Measurements from ENCODE around the gene CCL17.
"Not testable (repeated sequence)": the region's sequence is repeated elsewhere in the genome, so short reads cannot be mapped to it uniquely, and the experiment has no call there.

Gene CCL17

DNA sequence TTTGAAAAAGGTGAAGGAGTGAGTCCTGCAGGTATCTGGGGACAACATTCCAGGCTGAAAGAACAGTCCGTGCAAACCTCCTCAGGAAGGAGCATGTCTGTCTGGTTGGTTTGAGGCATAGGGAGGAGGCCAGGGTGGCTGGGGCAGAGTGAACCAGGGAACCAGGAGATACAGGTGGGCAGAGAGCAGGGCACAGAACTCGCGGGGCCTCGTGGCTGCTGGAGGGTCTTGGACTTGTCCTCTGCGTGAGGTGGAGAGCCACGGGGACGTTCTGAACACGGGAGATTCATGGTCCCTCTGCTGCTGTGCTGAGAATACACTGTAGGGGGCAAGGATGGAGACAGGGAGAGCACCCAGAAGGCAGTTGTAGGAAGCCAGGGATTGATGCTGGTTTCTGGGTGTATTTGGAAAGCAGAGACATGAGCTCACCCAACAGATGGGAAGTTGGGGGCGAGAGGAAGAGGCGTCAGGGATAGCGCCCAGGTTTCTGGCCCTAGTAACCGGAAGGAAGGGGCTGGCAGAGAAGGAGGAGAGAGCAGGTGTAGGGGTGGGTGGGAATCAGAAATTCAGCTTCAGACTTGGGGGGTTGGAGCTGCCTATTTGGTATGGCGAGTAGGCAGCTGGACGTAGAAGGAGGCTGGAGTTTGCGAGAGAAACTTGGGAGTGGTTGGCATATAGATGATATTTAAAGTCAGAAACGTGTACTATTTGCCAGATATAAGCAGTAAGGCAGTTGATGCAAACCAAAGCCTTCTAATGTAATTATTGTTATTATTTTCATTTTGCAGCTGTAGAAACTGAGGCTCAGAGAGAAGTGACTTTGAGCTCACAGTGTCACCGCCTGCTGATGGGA is at the start of gene CCL17:
TSS of gene CCL17 (plus strand) at position 803 of the 853 bp plus-strand sequence. CDS start 9,166 bp downstream, outside the sequence.
- no peak for DNase-seq (ENCODE audit: low spot score)

DNA sequence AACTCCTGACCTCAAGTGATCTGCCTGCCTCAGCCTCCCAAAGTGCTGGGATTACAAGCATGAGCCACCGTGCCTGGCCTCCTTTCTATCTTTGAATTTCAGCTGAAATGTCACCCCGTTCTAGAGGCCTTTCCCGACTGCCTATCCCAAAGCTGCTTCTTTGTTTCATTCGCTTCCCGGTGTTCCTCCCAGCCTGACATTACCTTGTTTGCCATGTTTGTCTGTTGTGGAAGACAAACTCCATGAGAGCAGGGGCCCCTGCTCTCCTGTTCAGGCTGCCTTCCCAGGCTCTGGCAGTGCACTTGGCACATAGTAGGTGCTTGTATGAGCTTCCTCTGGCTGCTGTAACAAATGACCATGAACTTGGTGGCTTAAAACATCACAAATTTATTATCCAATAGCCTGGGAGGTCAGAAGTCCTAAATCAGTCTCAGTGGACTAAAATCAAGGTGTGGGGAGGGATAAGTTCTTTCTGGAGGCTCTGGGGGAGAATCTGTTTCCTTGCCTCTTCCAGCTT is 48.6 kb upstream of the CCL17 start:
- no peak for DNase-seq (ENCODE audit: low spot score)

DNA sequence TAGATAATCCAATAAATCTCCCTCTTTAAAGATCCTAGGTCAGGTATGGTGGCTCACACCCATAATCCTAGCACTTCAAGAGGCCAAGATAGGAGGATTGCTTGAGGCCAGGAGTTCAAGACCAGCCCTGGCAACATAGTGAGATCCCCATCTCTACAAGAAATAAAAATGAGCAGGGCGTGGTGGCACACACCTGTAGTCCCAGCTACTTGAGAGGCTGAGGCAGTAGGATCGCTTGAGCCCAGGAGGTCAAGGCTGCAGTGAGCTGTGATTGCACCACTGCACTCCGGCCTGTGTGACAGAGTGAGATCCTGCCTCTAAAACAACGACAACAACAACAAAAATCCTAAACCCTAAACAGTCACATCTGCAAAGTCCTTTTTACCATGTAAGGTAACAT is 48.0 kb upstream of the CCL17 start:
- DNase-seq (ENCODE audit: low spot score): no peak

DNA sequence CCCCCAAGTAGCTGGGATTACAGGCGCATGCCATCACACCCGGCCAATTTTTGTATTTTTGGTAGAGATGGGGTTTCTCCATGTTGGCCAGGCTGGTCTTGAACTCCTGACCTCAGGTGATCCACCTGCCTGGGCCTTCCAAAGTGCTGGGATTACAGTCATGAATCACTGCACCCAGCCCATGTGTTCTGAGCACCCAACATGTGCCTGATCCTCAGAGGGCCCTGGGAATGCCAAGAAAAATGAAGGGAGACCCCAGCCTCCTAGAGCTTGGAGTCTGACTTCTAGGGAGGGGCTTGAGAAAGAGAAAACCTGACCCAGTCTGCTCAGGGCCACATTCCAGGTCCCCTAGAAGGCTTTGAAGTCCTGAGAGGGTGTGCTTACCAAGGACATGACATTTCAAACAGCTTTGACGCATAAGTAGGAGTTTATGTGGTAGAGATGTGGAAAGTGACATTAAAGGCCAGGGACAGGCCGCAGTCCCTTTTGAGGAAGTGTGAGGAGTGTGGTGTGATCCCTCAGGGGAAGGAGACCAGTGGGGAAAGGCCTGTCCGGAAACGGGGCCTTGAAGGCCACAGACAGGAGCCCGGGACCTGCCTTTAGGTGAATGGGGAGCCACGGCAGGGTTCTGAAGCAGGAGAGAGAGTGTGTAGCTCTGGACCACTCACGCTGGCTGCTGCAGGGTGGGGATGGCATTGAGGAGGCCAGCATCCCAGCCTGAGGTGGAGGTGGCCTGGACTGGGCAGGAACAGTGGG is 47.1 kb upstream of the CCL17 start:
- DNase-seq (ENCODE audit: low spot score): no peak

DNA sequence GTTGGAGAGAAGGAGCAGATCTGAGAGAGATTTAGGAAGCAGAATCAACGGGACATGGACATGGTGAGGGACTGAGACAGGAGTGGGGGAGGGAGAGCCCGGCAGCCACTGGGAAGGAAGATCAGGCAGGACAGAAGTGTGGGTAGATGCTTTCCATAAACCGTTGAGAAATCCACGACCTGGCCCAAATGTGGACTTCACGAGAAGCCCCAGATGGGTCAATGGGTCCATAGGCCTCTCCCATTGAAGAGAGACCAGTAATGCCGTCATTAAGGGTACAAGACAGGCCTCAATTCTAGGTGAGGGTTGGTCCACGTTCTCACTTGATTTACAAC is 46.5 kb upstream of the CCL17 start:
- no peak for DNase-seq (ENCODE audit: low spot score)

DNA sequence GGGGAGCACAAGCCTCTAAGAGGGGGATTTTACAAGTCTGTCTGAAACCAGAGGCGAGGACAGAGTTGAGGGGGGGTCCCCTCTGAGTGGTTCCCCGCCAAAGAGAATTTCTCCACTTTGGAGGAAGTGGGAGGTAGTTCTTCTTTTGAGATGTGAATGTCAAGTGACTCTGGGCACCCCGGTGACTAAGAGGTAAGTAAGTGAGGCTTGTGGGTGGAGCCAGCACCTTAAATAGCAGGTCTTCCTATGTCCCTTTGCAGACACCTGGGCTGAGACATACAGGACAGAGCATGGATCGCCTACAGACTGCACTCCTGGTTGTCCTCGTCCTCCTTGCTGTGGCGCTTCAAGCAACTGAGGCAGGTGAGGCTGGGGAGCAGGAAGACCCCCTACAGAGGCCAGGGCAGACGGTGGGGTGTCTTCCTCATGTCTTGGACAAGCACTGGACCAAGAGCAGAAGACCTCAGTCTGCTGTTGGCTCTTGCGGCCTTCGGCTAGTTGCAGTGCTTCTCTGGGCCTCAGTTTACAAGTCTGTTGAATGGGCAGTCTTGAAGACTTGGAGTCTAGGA is 46.0 kb upstream of the CCL17 start, which contains the start of gene CCL22:
TSS of gene CCL22 (plus strand) at position 257 of the 569 bp plus-strand sequence. CDS start at position 291, 34 bp downstream.
- no peak for DNase-seq (ENCODE audit: low spot score)

DNA sequence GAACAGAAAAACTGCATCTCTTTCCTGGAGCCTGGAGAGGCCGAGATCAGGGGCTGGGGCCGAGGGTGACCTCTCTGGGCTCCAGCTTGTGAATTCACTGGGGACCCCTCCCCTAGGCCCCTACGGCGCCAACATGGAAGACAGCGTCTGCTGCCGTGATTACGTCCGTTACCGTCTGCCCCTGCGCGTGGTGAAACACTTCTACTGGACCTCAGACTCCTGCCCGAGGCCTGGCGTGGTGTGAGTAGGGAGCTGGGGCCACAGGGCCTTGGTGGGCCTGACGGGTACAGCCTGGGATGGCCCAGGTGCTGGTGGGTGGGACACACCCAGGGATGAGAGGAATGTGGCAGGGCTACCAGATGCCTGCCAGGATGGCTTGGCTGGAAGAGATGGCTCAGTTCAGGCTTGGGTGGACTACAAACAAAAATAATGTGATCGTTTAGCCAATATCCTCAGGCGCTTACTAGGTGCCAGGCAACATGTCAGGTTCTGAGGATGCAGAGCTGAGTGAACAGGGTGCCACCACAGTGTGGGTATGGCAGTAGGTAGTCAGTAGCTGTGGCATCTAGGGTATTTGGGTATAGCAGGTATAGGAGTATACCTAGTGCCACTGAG is 44.1 kb upstream of the CCL17 start:
- DNase-seq (ENCODE audit: low spot score): no peak

DNA sequence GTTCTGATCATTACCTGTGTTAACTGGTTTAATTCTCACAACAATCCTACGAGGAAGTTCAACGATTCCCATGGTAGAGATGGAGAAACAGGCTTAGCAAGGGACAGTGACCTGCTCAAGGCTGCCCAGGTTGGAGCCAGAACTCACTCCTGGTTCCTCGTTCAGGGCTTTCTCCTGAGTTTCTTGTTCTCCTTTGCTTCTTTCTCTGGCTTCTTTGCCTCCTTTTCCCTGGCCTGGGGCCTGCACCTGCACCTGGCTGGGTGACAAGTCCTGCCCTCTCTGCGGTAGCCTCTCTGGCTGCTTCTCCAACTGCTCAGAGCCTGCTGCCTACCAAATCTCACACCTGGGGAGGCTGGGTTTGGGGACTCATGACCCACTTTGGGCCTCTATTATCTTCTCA is 43.2 kb upstream of the CCL17 start:
- no peak for DNase-seq (ENCODE audit: low spot score)

DNA sequence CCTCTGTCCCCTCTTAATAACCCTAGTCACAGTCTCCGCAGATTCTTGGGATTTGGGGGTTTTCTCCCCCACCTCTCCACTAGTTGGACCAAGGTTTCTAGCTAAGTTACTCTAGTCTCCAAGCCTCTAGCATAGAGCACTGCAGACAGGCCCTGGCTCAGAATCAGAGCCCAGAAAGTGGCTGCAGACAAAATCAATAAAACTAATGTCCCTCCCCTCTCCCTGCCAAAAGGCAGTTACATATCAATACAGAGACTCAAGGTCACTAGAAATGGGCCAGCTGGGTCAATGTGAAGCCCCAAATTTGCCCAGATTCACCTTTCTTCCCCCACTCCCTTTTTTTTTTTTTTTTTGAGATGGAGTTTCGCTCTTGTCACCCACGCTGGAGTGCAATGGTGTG is 40.4 kb upstream of the CCL17 start:
- no peak for DNase-seq (ENCODE audit: low spot score)

DNA sequence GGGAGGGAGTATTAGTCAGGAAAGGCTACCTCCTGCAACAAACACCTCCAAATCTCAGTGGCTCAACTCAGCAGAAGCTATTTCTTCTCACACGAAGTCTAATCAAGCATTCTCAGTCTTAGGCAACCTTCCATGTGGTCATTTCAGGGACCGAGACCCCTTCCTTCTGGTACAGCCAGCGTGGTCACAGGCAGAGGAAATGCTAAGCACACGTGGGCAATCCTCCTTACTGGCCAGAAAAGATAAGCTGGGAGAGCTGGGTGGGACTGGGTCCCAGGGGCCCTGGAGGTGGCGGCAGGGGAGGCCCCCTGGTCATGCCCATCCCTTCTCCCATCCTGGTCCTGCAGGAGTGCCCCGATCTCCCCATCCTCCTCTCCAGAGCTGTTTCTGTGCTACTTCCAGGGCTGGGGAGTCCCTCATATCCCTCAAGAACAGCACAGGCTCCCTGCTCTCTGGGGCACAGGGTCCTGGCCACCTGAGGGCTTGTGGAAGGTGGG is 38.0 kb upstream of the CCL17 start:
- no peak for DNase-seq (ENCODE audit: low spot score)

DNA sequence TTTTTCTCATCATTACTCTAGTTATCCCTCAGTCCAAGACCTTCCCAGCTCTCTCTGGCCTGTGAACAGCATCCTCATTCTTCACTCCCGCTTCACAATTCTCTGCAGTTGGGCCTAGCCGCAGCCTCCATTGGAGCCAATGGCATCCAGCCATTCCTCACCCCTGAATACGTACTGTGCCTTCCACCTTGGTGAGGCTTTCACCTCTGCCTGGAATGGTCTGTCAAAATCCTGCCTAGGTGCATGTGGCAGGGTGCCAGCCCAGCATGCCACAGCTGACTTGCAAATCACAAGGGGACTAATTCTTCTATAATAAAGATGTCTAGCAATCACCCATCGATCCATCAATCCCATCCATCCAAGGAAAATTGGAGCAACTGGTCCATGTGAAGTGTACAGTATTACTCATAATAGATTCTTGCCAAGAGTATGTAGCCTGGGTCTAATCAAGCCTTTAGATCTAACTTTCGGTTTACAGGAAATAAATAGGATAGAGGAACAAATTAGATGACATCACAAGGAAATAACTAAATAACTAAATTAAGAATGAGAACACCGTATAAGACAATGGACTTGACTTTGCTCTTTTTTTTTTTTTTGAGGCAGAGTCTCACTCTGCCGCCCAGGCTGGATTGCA is 37.3 kb upstream of the CCL17 start:
- DNase-seq (ENCODE audit: low spot score): no peak

DNA sequence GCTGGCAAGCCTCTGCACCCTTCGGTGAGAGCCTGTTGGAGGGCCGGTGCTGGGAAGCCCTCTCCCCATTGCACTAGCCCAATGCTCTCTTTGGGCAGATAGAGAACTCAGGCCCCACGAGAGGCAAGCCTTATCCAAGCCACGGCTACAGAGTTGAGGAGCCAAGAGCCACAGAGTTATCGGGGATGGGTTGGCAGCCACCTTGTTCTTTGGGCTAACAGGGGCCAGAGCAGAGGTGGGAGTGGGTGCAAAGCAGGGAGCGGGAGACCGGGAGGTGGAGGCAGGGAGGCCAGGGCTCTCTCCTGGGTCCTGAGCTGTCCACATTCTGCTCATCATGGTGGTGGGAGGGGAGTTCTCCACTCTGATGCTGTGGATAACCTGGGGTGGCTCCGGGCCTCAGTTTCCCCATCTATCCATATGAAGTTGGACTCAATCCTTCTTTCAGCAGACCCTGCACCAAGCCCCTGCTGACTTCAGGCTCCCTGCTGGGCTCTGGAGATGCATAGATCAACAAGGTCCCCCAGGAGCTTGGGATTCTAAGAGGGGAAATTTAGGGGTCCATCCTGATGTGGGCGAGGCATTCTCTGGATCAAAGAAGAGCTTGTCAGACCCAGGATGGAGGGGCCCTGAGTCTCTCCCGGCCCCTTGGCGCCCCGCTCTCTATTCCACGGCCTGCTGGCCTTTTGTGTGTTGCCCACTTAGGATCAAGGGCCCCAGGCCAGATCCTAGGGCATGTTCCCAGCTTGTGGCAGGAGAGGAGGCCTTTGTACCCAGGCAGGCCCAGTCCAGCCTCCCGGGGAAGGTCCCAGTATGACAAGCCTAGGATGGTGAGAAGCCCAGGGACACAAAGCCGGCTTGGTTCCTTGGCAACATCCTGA is 32.8 kb upstream of the CCL17 start:
- no peak for DNase-seq (ENCODE audit: low spot score)

DNA sequence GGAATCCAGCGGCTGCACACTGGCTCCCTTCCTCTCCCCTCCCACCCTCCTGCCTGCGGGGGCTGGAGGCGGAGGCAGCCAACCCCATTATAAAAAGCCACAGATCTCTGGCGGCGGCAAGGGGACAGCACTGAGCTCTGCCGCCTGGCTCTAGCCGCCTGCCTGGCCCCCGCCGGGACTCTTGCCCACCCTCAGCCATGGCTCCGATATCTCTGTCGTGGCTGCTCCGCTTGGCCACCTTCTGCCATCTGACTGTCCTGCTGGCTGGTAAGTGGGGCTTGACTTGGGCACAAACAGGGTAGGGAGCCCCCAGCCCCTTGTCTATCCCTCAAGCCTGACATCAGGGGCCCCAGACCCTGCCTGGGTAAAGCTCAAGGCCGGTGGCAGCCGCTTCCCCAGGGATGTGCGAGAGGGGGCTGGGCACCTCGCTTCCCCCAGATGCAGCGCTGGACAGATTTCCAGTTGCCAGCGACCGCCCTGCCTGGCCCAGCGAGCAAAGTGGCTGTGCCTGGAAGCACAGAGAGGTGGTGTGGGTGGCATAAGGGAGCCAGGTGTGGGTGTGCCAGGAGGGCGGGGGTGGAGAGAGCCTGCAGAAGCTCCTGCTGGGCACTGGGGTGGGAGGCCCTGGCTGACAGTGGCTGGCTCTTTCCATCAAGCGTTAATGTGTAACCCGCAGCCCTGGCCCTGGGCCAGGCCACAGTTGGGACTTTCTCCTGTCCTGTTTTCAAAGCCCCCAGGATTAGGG is 32.0 kb upstream of the CCL17 start, which contains the start of gene CX3CL1:
TSS of gene CX3CL1 (plus strand) at position 119 of the 745 bp plus-strand sequence. CDS start at position 198, 79 bp downstream.
- DNase-seq (ENCODE audit: low spot score): no peak

DNA sequence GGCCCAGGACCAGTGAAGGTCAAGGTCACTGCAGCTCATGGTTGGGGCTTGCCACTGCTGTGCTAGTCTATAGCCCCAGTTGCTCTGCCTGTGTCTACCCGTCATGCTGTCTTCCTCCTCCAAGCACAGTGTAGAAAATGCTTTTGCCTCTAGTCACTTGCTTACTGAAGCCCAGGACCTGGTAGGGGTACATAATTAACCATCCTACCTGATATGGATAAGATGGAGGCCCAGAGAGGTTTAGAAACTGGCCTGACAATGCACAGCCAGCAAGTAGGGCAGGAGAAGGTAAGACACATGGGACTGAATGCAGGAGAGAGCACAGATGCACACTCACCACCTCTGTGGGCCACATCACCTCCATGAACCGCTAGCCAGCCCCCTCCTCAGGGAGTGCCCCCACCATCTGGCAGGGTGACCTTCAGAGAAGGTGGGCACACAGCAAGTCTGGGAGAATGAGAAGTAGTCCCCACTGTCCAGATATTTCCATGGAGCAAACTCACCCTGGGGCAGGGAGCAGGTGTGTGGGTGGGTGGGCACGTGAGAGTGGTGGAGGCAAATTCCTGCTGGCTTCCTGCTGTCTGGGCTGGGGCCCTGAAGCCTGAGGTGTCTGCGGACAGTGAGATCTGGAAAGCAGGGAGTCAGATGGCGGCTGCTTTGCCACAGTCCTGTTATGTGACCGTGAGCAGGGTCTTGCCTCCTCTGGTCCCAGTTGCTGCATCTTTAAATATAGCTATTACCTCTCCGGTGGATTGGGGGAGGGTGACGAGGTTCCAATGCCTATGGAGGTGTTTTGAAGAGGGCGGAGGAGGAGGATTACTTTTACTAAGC is 31.2 kb upstream of the CCL17 start:
- no peak for DNase-seq (ENCODE audit: low spot score)

DNA sequence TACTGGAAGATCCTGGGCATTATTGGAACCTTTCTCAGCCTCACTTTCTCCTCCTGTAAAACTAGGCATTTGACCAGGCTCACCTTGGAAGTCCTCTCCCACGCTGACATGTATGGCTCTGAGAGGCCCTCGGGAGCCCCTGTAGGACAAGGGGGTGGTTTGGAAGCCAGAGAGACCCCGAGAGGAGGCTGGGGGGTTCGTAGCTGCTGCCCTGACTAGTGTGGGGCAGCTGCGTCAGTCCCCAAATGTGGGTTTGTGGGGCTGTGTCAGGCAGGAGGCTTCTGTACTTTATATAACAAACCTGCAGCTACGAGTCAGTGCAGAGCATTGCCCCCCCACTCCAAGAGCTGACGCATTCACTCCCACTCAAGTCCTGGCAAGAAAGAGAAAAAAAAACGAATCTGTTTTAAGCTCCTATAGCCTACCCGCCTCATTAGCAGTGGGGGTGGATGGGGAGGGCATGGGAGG is 30.5 kb upstream of the CCL17 start:
- DNase-seq (ENCODE audit: low spot score): no peak

DNA sequence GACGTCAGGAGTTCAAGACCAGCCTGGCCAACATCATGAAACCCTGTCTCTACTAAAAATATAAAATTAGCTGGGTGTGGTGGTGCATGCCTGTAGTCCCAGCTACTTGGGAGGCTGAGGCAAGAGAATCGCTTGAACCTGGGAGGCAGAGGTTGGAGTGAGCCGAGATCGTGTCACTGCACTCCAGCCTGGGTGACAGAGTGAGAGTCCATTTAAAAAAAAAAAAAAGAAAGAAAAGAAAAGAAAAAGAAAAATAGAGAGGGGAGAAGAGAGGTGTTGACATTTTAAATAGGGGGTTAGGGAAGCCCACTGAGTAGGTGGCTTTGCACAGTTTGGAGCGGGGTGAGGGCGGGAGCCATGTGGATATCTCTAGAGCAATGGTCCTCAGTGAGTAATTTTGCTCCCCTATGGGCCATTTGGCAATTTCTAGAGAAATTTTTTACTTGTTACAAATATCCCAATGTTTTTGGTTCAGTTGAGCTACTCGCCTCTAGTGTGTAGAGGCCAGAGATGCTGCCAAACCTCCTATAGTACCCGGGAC is 29.6 kb upstream of the CCL17 start:
- not testable (repeated sequence) for DNase-seq (ENCODE audit: low spot score)

DNA sequence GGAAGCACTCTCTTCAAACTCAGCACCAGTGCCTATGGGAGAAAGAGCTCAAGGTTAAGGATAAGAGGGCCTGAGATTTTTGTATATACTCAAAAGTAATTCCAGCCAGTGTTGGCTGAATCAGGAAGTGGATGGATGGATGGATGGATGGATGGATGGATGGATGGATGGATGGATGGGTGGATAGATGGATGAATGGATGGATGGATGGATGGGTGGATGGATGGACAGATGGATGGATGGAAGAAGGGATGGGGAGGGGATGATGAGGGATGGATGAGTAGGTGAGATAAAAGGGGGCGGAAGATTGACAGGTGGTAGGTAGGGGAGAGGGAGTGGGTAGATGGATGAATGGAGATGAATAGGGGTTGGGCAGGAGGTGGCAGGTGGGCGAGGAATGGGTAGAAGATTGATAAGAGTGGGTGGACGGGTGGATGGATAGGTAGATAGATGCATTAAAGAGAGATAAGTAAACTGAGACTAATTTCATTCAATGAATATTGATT is 28.2 kb upstream of the CCL17 start:
- DNase-seq (ENCODE audit: low spot score): no peak
